Nephron progenitor cell (in vitro differentiated cells): ENCODE results near the gene PHF2.

ENCODE experiments used
- DNase-seq: peaks from one replicate; pipeline ENCODE4 v3.0.0; 2021
- H3K27ac Mint-ChIP-seq: 2 replicates; pipeline ENCODE4 v1.8.0; 2021; ENCODE audit warnings: mild to moderate bottlenecking, moderate library complexity, mixed read lengths
- H3K27me3 Mint-ChIP-seq: 2 replicates; pipeline ENCODE4 v1.8.0; 2021; ENCODE audit warnings: mild to moderate bottlenecking, low read depth, mixed read lengths; ENCODE audit not compliant: poor library complexity
- H3K36me3 Mint-ChIP-seq: 2 replicates; pipeline ENCODE4 v1.8.0; 2021; ENCODE audit warnings: low read depth, mixed read lengths
- H3K4me1 Mint-ChIP-seq: 2 replicates; pipeline ENCODE4 v1.8.0; 2021; ENCODE audit warnings: mixed read lengths
- H3K4me3 Mint-ChIP-seq: 2 replicates; pipeline ENCODE4 v1.8.0; 2021; ENCODE audit warnings: mild to moderate bottlenecking, moderate library complexity, mixed read lengths
- H3K9me3 Mint-ChIP-seq: 2 replicates; pipeline ENCODE4 v1.8.0; 2021; ENCODE audit warnings: mild to moderate bottlenecking, moderate library complexity, mixed read lengths
- TF ChIP-seq, protein P1 (sequence below): fragments of 200-600 bp; sonication (generic); IDR thresholded peaks from 2 replicates; pipeline ENCODE4 v1.5.0; 2021; ENCODE audit warnings: antibody characterized with exemption

The PHF2 gene

DNA sequence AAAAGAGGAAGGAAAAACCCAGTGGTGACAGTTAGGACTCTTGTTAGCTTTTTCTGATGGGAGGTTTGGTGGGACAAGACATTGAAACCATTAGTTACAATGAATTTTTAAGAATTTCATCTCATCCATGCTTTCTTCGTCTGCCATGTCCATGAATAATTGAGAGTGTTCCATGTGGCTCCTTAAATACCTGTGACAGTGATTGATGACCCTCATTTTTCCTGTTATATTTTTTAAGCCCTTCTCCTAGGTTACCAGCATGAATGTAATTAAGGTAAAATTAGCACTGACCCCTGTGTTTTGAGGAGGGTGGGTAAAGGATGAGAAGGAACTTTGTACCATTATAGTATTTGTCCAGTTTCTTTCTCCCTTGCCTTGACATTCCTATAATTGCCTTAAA, 23.5 kb upstream of the PHF2 start:
- Mint-ChIP-seq H3K27ac (no peak overlapping the region), H3K27me3 (no peaks in the 10 kb centered on the region), H3K36me3 (peaks cover 64% of the 10 kb centered on the region), H3K4me1 (no peaks in the 10 kb centered on the region), H3K4me3 (no peak overlapping the region), H3K9me3 (no peaks in the 10 kb centered on the region)
- DNase-seq: no peak
- TF ChIP-seq, protein P1, sequence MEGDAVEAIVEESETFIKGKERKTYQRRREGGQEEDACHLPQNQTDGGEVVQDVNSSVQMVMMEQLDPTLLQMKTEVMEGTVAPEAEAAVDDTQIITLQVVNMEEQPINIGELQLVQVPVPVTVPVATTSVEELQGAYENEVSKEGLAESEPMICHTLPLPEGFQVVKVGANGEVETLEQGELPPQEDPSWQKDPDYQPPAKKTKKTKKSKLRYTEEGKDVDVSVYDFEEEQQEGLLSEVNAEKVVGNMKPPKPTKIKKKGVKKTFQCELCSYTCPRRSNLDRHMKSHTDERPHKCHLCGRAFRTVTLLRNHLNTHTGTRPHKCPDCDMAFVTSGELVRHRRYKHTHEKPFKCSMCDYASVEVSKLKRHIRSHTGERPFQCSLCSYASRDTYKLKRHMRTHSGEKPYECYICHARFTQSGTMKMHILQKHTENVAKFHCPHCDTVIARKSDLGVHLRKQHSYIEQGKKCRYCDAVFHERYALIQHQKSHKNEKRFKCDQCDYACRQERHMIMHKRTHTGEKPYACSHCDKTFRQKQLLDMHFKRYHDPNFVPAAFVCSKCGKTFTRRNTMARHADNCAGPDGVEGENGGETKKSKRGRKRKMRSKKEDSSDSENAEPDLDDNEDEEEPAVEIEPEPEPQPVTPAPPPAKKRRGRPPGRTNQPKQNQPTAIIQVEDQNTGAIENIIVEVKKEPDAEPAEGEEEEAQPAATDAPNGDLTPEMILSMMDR: no peak

- Mint-ChIP-seq H3K36me3 (peaks cover 66% of the 10 kb centered on the region), H3K27me3 (no peaks in the 10 kb centered on the region), H3K4me3 (no peak overlapping the region), H3K9me3 (no peaks in the 10 kb centered on the region), H3K4me1 (peaks cover 5% of the 10 kb centered on the region), H3K27ac (no peak overlapping the region)
- DNase-seq: no peak
- TF ChIP-seq, protein P1: no peak
These were observed 21.0 kb upstream of the PHF2 start for GRCh38 chr9:93555370-93555769.

- Mint-ChIP-seq H3K4me1 (peaks cover 5% of the 10 kb centered on the region), H3K4me3 (no peak overlapping the region), H3K36me3 (peaks cover 56% of the 10 kb centered on the region), H3K27ac (no peak overlapping the region), H3K9me3 (no peaks in the 10 kb centered on the region), H3K27me3 (no peaks in the 10 kb centered on the region)
- TF ChIP-seq, protein P1: no peak
- no peak for DNase-seq
These were observed 18.8 kb upstream of the PHF2 start for GRCh38 chr9:93557366-93558137.

DNA sequence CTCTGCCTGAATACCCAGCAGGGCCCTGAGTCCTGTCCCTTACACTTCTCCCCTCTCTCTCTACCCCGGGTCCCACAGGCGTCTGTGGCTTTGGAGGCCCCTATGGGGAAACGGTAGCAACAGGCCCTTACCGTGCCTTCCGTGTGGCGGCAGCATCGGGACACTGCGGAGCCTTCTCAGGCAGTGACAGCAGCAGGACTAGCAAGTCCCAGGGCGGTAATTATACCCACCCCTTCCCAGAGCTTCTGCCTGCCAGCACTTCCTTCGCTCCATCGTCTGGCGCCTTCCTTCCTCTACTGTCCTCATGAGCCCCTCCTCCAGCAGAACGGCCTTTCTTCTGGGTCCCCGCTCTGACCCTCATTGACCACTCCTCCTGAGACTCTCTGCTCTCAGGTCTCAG, 17.9 kb upstream of the PHF2 start:
- Mint-ChIP-seq H3K27ac (peak overlapping the region; percentile 96), H3K27me3 (no peaks in the 10 kb centered on the region), H3K9me3 (no peaks in the 10 kb centered on the region), H3K4me3 (no peak overlapping the region), H3K36me3 (peaks cover 58% of the 10 kb centered on the region), H3K4me1 (peaks cover 5% of the 10 kb centered on the region)
- DNase-seq: no peak
- TF ChIP-seq, protein P1: no peak

- Mint-ChIP-seq H3K27ac (no peak overlapping the region), H3K36me3 (peaks cover 55% of the 10 kb centered on the region), H3K9me3 (no peaks in the 10 kb centered on the region), H3K4me1 (peaks cover 10% of the 10 kb centered on the region), H3K4me3 (no peak overlapping the region), H3K27me3 (no peaks in the 10 kb centered on the region)
- DNase-seq: no peak
- TF ChIP-seq, protein P1: no peak
These were observed 15.4 kb upstream of the PHF2 start for GRCh38 chr9:93560991-93561390.

GRCh38 chr9:93562157-93562556, 14.2 kb upstream of the PHF2 start:
- H3K27me3 Mint-ChIP-seq: no peaks in the 10 kb centered on the region
- TF ChIP-seq, protein P1: no peak
- DNase-seq: no peak
- peaks cover 45% of the 10 kb centered on the region for H3K36me3 Mint-ChIP-seq
- H3K27ac Mint-ChIP-seq: no peak overlapping the region
- no peak overlapping the region for H3K4me3 Mint-ChIP-seq
- no peaks in the 10 kb centered on the region for H3K9me3 Mint-ChIP-seq
- H3K4me1 Mint-ChIP-seq: peaks cover 18% of the 10 kb centered on the region
